ENCODE results near the gene RDM1. TPM values are rescaled to one million over a fixed set of nuclear protein-coding genes. Genes with fewer than 3 reads are reported as not detected.

Gene RDM1
- total RNA-seq, 2 experiments from 2014 or later, result 4.1 to 11.0 TPM

GRCh38 chr17:35977509-35977908 lies 46.9 kb upstream of the RDM1 start:
- H3K27ac ChIP-seq (ENCODE audit: low read depth, low read length, poor library complexity, severe bottlenecking), result no peak overlapping the region
- H3K79me2 ChIP-seq (ENCODE audit: insufficient read depth, low read depth, low read length), result no peaks in the 10 kb centered on the region
- no TSS peak for BruUV-seq (replicated peaks)
- no peaks in the 10 kb centered on the region for H3K4me1 ChIP-seq (ENCODE audit: insufficient read depth, low read length, poor library complexity, severe bottlenecking)
- TF ChIP-seq CTCF (conservative IDR thresholded peaks at IDR 0.05; ENCODE audit: low read length) (no peak), EZH2phosphoT487 (IDR thresholded peaks at IDR 0.05; ENCODE audit: borderline replicate concordance, low read depth, low read length) (no peak)
- H3K9me3 ChIP-seq (ENCODE audit: low read length), result no peaks in the 10 kb centered on the region
- H3K4me3 ChIP-seq (ENCODE audit: low read depth, low read length, poor library complexity, severe bottlenecking), result no peak overlapping the region
- no peaks in the 10 kb centered on the region for H4K20me1 ChIP-seq (ENCODE audit: insufficient read depth, low read length)
- ChIA-PET CTCF (ENCODE audit: unreplicated experiment) (no interaction called here), POLR2A (no interaction called here)
- H3K36me3 ChIP-seq (ENCODE audit: insufficient read depth, low read length), result no peaks in the 10 kb centered on the region
- no peak overlapping the region for H3K4me2 ChIP-seq (ENCODE audit: low read length)
- intact Hi-C loops (cut with micrococcal nuclease; ENCODE audit: unreplicated experiment), result loop anchor here (10.0 kb wide), 1 partner anchor 97 kb away; no protein-coding TSS in a partner anchor
- DNase-seq (ENCODE audit: low spot score), result no peak
- no peaks in the 10 kb centered on the region for H3K9me2 ChIP-seq (ENCODE audit: insufficient read depth, low read length)
- no peak overlapping the region for H2AFZ ChIP-seq (ENCODE audit: low read length)

- Histone ChIP-seq H3K4me2 (ENCODE audit: low read length) (no peak overlapping the region), H3K4me1 (ENCODE audit: insufficient read depth, low read length, poor library complexity, severe bottlenecking) (no peaks in the 10 kb centered on the region), H4K20me1 (ENCODE audit: insufficient read depth, low read length) (no peaks in the 10 kb centered on the region), H3K36me3 (ENCODE audit: insufficient read depth, low read length) (no peaks in the 10 kb centered on the region), H3K27ac (ENCODE audit: low read depth, low read length, poor library complexity, severe bottlenecking) (no peak overlapping the region), H3K9me3 (ENCODE audit: low read length) (no peaks in the 10 kb centered on the region), H3K9me2 (ENCODE audit: insufficient read depth, low read length) (no peaks in the 10 kb centered on the region), H3K4me3 (ENCODE audit: low read depth, low read length, poor library complexity, severe bottlenecking) (no peak overlapping the region), H2AFZ (ENCODE audit: low read length) (no peak overlapping the region), H3K79me2 (ENCODE audit: insufficient read depth, low read depth, low read length) (no peaks in the 10 kb centered on the region)
- intact Hi-C loops (cut with micrococcal nuclease; ENCODE audit: unreplicated experiment), result loop anchor here (10.0 kb wide), 1 partner anchor 101 kb away; no protein-coding TSS in a partner anchor
- BruUV-seq (replicated peaks), result no TSS peak
- POLR2A ChIA-PET, result interaction anchor here (0.7 kb wide), 1 partner anchor 27 kb away, joined by 8 read pairs; the partner anchor contains the start of gene CCL15
- CTCF ChIA-PET (ENCODE audit: unreplicated experiment), result no interaction called here
- DNase-seq (ENCODE audit: low spot score), result no peak
- TF ChIP-seq EZH2phosphoT487 (IDR thresholded peaks at IDR 0.05; ENCODE audit: borderline replicate concordance, low read depth, low read length), result no peak
Observed at GRCh38 chr17:35973333-35974260, 43.0 kb upstream of the RDM1 start.

- Histone ChIP-seq H2AFZ (ENCODE audit: low read length) (no peak overlapping the region), H3K4me3 (ENCODE audit: low read depth, low read length, poor library complexity, severe bottlenecking) (no peak overlapping the region), H3K79me2 (ENCODE audit: insufficient read depth, low read depth, low read length) (no peaks in the 10 kb centered on the region), H3K9me2 (ENCODE audit: insufficient read depth, low read length) (no peaks in the 10 kb centered on the region), H3K4me1 (ENCODE audit: insufficient read depth, low read length, poor library complexity, severe bottlenecking) (no peaks in the 10 kb centered on the region), H3K27ac (ENCODE audit: low read depth, low read length, poor library complexity, severe bottlenecking) (no peak overlapping the region), H3K36me3 (ENCODE audit: insufficient read depth, low read length) (no peaks in the 10 kb centered on the region), H3K9me3 (ENCODE audit: low read length) (no peaks in the 10 kb centered on the region), H4K20me1 (ENCODE audit: insufficient read depth, low read length) (no peaks in the 10 kb centered on the region), H3K4me2 (ENCODE audit: low read length) (no peak overlapping the region)
- no peak for TF ChIP-seq EZH2phosphoT487 (IDR thresholded peaks at IDR 0.05; ENCODE audit: borderline replicate concordance, low read depth, low read length)
- TF ChIP-seq CTCF (conservative IDR thresholded peaks at IDR 0.05; ENCODE audit: low read length), result no peak
- CTCF ChIA-PET (ENCODE audit: unreplicated experiment), result no interaction called here
- BruUV-seq (replicated peaks), result no TSS peak
- intact Hi-C loops (cut with micrococcal nuclease; ENCODE audit: unreplicated experiment), result loop anchor here (10.0 kb wide), 1 partner anchor 102 kb away; no protein-coding TSS in a partner anchor
- POLR2A ChIA-PET, result interaction anchor here (0.6 to 0.7 kb wide), 2 partner anchors 28 to 224 kb away, joined by 3 to 8 read pairs; partner anchors contain the start of gene CCL15
- DNase-seq (ENCODE audit: low spot score), result no peak
Observed at GRCh38 chr17:35972945-35973332, 42.4 kb upstream of the RDM1 start.
